AG10803 (cell line): Measurements from ENCODE around the gene INAFM2.

ENCODE experiments used
- DNase-seq: peaks from one replicate; pipeline ENCODE4 v3.0.0; 2010; ENCODE audit warnings: low read depth
- H3K4me3 ChIP-seq: 2 replicates; pipeline ENCODE4 v1.5.1; 2011; ENCODE audit warnings: mild to moderate bottlenecking, low read length, control low read depth
- TF ChIP-seq, protein P1 (sequence below): conservative IDR thresholded peaks from 2 replicates; pipeline ENCODE4 v1.5.1; 2011; ENCODE audit warnings: mild to moderate bottlenecking, low read length, control low read depth, inconsistent platforms

INAFM2 gene

DNA sequence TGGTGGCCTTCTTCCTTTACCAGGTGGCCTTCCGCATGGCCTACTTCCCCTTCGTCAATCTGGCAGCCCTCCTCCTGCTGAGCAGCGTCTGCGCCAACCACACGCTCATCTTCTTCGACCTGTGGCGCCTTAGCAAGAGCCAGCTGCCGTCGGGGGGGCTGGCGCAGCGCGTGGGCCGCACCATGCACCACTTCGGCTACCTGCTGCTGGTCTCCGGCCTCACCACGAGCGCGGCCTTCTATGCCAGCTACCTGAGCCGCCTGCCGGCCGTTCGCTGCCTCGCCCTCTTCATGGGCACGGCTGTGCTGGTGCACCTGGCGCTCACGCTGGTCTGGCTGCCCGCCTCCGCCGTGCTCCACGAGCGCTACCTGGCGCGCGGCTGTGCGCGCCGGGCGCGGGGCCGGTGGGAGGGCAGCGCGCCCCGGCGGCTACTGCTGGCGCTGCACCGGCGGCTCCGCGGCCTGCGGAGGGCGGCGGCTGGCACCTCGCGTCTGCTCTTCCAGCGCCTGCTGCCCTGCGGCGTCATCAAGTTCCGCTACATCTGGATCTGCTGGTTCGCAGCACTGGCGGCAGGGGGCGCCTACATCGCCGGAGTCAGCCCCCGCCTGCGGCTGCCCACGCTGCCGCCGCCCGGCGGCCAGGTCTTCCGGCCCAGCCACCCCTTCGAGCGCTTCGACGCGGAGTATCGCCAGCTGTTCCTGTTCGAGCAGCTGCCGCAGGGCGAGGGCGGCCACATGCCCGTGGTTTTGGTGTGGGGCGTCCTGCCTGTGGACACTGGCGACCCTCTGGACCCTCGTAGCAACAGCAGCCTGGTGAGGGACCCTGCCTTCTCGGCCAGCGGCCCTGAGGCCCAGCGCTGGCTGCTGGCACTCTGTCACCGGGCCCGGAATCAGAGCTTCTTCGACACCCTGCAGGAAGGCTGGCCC, 44.5 kb downstream of the INAFM2 start:
- TF ChIP-seq, protein P1, sequence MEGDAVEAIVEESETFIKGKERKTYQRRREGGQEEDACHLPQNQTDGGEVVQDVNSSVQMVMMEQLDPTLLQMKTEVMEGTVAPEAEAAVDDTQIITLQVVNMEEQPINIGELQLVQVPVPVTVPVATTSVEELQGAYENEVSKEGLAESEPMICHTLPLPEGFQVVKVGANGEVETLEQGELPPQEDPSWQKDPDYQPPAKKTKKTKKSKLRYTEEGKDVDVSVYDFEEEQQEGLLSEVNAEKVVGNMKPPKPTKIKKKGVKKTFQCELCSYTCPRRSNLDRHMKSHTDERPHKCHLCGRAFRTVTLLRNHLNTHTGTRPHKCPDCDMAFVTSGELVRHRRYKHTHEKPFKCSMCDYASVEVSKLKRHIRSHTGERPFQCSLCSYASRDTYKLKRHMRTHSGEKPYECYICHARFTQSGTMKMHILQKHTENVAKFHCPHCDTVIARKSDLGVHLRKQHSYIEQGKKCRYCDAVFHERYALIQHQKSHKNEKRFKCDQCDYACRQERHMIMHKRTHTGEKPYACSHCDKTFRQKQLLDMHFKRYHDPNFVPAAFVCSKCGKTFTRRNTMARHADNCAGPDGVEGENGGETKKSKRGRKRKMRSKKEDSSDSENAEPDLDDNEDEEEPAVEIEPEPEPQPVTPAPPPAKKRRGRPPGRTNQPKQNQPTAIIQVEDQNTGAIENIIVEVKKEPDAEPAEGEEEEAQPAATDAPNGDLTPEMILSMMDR = peak; percentile 64

DNA sequence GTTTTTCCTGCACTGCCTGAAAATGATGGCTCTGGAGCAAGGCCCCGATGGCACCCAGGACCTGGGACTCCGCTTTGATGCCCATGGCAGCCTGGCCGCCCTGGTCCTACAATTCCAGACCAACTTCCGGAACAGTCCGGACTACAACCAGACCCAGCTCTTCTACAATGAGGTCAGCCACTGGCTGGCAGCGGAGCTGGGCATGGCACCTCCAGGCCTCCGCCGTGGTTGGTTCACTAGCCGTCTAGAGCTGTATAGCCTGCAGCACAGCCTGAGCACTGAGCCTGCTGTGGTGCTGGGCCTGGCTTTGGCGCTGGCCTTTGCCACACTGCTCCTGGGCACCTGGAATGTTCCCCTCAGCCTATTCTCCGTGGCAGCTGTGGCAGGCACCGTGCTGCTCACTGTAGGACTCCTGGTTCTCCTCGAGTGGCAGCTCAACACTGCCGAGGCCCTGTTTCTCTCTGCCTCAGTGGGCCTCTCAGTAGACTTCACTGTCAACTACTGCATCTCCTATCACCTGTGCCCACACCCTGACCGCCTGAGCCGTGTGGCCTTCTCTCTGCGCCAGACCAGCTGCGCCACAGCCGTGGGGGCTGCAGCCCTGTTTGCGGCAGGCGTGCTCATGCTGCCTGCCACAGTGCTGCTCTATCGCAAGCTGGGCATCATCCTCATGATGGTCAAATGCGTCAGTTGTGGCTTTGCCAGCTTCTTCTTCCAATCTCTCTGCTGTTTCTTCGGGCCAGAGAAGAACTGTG, 45.4 kb downstream of the INAFM2 start:
- DNase-seq = no peak

More for the DNA sequence above, 44.5 kb downstream of the INAFM2 start:
- H3K4me3 ChIP-seq = peak overlapping the region; percentile 37
- DNase-seq = peak; percentile 88

DNA sequence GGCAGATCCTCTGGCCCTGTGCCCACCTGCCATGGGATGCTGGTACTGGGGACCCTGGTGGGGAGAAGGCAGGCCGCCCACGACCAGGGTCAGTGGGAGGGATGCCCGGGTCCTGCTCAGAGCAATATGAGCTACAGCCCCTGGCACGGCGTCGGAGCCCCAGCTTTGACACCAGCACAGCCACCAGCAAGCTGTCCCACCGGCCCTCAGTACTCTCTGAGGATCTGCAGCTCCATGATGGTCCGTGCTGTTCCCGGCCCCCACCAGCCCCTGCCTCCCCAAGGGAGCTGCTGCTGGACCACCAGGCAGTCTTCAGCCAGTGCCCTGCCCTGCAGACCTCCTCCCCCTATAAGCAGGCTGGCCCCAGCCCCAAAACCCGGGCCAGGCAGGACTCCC, 46.0 kb downstream of the INAFM2 start:
- TF ChIP-seq, protein P1 = no peak
- H3K4me3 ChIP-seq = no peak overlapping the region
- DNase-seq = no peak

More for the DNA sequence above, 45.4 kb downstream of the INAFM2 start:
- no peak overlapping the region for H3K4me3 ChIP-seq
- TF ChIP-seq, protein P1 = no peak

DNA sequence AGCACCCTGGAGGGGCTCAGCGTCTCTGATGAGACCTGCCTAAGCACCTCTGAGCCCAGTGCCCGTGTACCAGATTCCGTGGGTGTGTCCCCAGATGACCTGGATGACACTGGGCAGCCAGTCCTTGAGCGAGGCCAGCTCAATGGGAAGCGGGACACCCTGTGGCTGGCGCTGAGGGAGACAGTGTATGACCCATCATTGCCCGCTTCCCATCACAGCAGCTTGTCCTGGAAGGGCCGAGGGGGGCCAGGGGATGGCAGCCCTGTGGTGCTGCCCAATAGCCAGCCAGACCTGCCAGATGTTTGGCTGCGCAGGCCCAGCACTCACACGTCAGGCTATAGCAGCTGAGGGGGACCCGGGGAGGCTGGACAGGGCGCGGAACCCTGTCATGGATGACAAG, 46.5 kb downstream of the INAFM2 start:
- H3K4me3 ChIP-seq = no peak overlapping the region
- DNase-seq = no peak
- TF ChIP-seq, protein P1 = no peak

DNA sequence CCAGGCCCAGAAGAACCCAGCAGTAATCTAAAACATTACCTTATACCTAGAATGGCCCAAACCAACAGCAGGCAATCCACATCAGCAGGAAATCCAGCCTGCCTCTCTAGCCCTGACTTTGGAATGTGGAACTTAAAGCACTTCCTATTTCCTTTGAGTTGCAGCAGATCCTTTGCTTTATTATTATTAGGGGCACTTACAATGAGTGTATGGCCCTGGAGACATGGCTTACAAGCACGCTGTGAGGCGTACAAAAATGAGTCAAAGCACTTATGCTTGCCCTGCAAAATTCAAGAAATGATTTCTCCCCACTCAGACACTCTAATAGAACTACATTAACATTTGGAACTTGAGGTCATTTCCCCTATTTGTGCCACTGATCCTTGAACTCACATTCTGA, 49.5 kb downstream of the INAFM2 start:
- no peak overlapping the region for H3K4me3 ChIP-seq
- DNase-seq = peak; percentile 11
- TF ChIP-seq, protein P1 = no peak
